Heart right ventricle (tissue), 16 donors: ENCODE results near the gene DCPS. TPM values are rescaled to one million over a fixed set of nuclear protein-coding genes. Genes with fewer than 3 reads are reported as not detected.

Experiments used
- ATAC-seq, 8 donors: fragments of 200-7000 bp; cut with Tn5 transposase; one replicate each; pipeline ENCODE4 v1.9.1; 2020; ENCODE audit warnings: mild to moderate bottlenecking in 8 of 8, moderate library complexity in 8 of 8, moderate number of reproducible peaks in 1 of 8
- DNase-seq, 2 donors: peaks; one replicate each; pipeline ENCODE4 v3.0.0-alpha.2; 2020
- H3K27ac ChIP-seq, 10 donors: fragments of 200-600 bp; sonication (generic) in 2 of 10; one replicate each; pipeline versions ENCODE4 v1.5.0 to v1.8.0; 2020 to 2022; ENCODE audit warnings: mild to moderate bottlenecking in 3 of 10
- H3K27me3 ChIP-seq, 7 donors: fragments of 200-600 bp; one replicate each; pipeline ENCODE4 v1.8.0; 2021 to 2022; ENCODE audit warnings: mild to moderate bottlenecking in 2 of 7
- H3K36me3 ChIP-seq, 9 donors: fragments of 200-600 bp; sonication (generic) in 1 of 9; one replicate each; pipeline versions ENCODE4 v1.5.0 to v1.8.0; 2020 to 2022; ENCODE audit warnings: mild to moderate bottlenecking in 2 of 9
- H3K4me1 ChIP-seq, 9 donors: fragments of 200-600 bp; sonication (generic) in 1 of 9; one replicate each; pipeline versions ENCODE4 v1.5.0 to v1.8.0; 2020 to 2022; ENCODE audit warnings: mild to moderate bottlenecking in 4 of 9
- H3K4me3 ChIP-seq, 10 donors: fragments of 200-600 bp; sonication (generic) in 2 of 10; one replicate each; pipeline versions ENCODE4 v1.5.0 to v1.8.0; 2020 to 2022; ENCODE audit warnings: mild to moderate bottlenecking in 7 of 10, moderate library complexity in 2 of 10
- H3K9me3 ChIP-seq, 11 donors: fragments of 200-600 bp in 10 of 11; sonication (generic) in 2 of 11; one replicate each; pipeline versions ENCODE4 v1.5.0 to v1.8.0; 2013 to 2022; ENCODE audit warnings: mild to moderate bottlenecking in 2 of 11, control low read depth in 1 of 11, moderate library complexity in 1 of 11
- CTCF ChIP-seq, 9 donors: fragments of 200-600 bp; sonication (generic) in 2 of 9; IDR thresholded peaks; one replicate each; pipeline versions ENCODE4 v1.5.0 to v1.8.0; 2021 to 2022; ENCODE audit warnings: antibody characterized with exemption in 9 of 9, mild to moderate bottlenecking in 5 of 9, moderate library complexity in 1 of 9
- WGBS, 2 donors: extraction: QIAGEN DNeasy Blood & Tissue Kit; methylation state at CpG; one replicate each; pipeline ENCODE4 v1.1.7; 2013; ENCODE audit warnings: inconsistent platforms in 1 of 2; 5-methylcytosine and 5-hydroxymethylcytosine counted together
- intact Hi-C, 10 donors: fragments of 100-400 bp; cut with DNase I; formaldehyde crosslinking; loops; one replicate each; pipeline versions ENCODE4 v1.11.1 to v1.14.2; 2022
- polyA plus RNA-seq, 2 donors: library from polyadenylated mRNA; stranded (reverse); fragments of 200-250 nt; gene quantifications; one replicate each; pipeline ENCODE4 v1.2.3, GENCODE V29; 2013
- total RNA-seq, 10 donors: library from RNA; stranded (reverse); fragmentation: NEBNext Ultra II Directional in 3 of 10; extraction: Animal tissue kit (Norgen Biotek cat#: 25700) in 3 of 10; gene quantifications; one replicate each; pipeline versions ENCODE4 v1.2.1 to v1.2.4, GENCODE V29; 2021 to 2023
- donor health status: Arrhythmogenic right ventricular cardiomyopathy.
- donor health status: ischemic (EF 13 %, LVEDD 7.1; RV severe dilation, severe dysfunction).
- donor health status: healthy with polysubstance abuse.
- donor health status: DM: no; HTN: yes; CAD: no.
- donor health status: DM: no; HTN: no; CAD: no.
- donor health status: ischemic (EF 25% LVEDD 6.9; RV normal size, moderate dysfunction).
- donor health status: ischemic (EF 25% LVEDD 5.7; RV mildly dilated, moderate dysfunction).
- donor health status: healthy.
- donor health status: DM: yes; HTN: yes; CAD: no.
- donor health status: Ischemic cardiomyopathy.
- donor health status: ischemic (EF 35%, LVEDD 5.7; RV mildly dilated, moderate dysfunction).
- donor health status: nonischemic (EF 11% LVEDD 7.7; RV severe dilation, severe dysfunction).
- donor health status: DM: yes; HTN: yes; CAD: no.
- donor health status: PGD.
- donor health status: ischemic (EF 29% LVEDD 5.4; RV normal size, mild dysfunction).
- donor health status: nonischemic (EF 23%, LVEDD 6.1; RV moderate dilation, normal function).

The DCPS gene
- total and polyA plus RNA-seq, 12 donors = 6.5 to 17.3 (median 10.6) TPM

- Histone ChIP-seq H3K9me3 (no peaks in the 10 kb centered on the region), H3K27me3 (no peaks in the 10 kb centered on the region), H3K36me3 (peaks cover 0 to 54% (median 0%) of the 10 kb centered on the region in 9 donors), H3K4me1 (peaks cover 19 to 79% (median 69%) of the 10 kb centered on the region in 9 donors), H3K4me3 (no peak overlapping the region), H3K27ac (peak overlapping the region in 7 of 10 donors; percentile 10 to 70 (median 34))
- DNase-seq (no peak), ATAC-seq (no peak)
- no peak for TF ChIP-seq CTCF (IDR thresholded peaks at IDR 0.05)
- intact Hi-C loops = no loop called here
- WGBS, 2 donors = 76 to 85% methylated on average over 4 of the region's 4 CpGs
Measured at GRCh38 chr11:126337126-126337473, 33.2 kb downstream of the DCPS start.

GRCh38 chr11:126337474-126338241, 33.8 kb downstream of the DCPS start:
- 69 to 75% methylated on average over 15 of the region's 15 CpGs for WGBS, 2 donors

GRCh38 chr11:126338346-126339055, 34.6 kb downstream of the DCPS start:
- Histone ChIP-seq H3K36me3 (peaks cover 0 to 58% (median 4%) of the 10 kb centered on the region in 9 donors), H3K27ac (peak overlapping the region in 1 of 10 donors; percentile 10), H3K4me3 (no peak overlapping the region), H3K27me3 (no peaks in the 10 kb centered on the region), H3K4me1 (peaks cover 15 to 75% (median 61%) of the 10 kb centered on the region in 9 donors), H3K9me3 (no peaks in the 10 kb centered on the region)
- TF ChIP-seq CTCF (IDR thresholded peaks at IDR 0.05) = no peak
- intact Hi-C loops = no loop called here
- 81 to 82% methylated on average over 7 of the region's 7 CpGs for WGBS, 2 donors
- no peak for DNase-seq
- ATAC-seq = no peak

More at GRCh38 chr11:126337474-126338241, 33.8 kb downstream of the DCPS start:
- Histone ChIP-seq H3K9me3 (no peaks in the 10 kb centered on the region), H3K4me3 (no peak overlapping the region), H3K4me1 (peaks cover 15 to 79% (median 63%) of the 10 kb centered on the region in 9 donors), H3K27me3 (no peaks in the 10 kb centered on the region), H3K36me3 (peaks cover 0 to 54% (median 0%) of the 10 kb centered on the region in 9 donors), H3K27ac (peak overlapping the region in 5 of 10 donors; percentile 10 to 70 (median 34))
- DNase-seq (no peak), ATAC-seq (peak in 1 of 8 donors; percentile 9)
- TF ChIP-seq CTCF (IDR thresholded peaks at IDR 0.05) = no peak
- intact Hi-C loops = no loop called here

GRCh38 chr11:126339073-126339862, 35.4 kb downstream of the DCPS start:
- no peaks in the 10 kb centered on the region for H3K27me3 ChIP-seq
- TF ChIP-seq CTCF (IDR thresholded peaks at IDR 0.05) = no peak
- intact Hi-C loops = no loop called here
- no peak overlapping the region for H3K4me3 ChIP-seq
- no peaks in the 10 kb centered on the region for H3K9me3 ChIP-seq
- ATAC-seq (no peak), DNase-seq (no peak)
- H3K27ac ChIP-seq = peak overlapping the region in 9 of 10 donors; percentile 5 to 68 (median 56)
- WGBS, 2 donors = 80 to 81% methylated on average over 15 of the region's 15 CpGs
- peaks cover 0 to 66% (median 7%) of the 10 kb centered on the region in 9 donors for H3K36me3 ChIP-seq
- peaks cover 15 to 75% (median 61%) of the 10 kb centered on the region in 9 donors for H3K4me1 ChIP-seq
